ENCODE data around the gene OR51E2. TPM values are rescaled to one million over a fixed set of nuclear protein-coding genes. Genes with fewer than 3 reads are reported as not detected.

The OR51E2 gene
- total RNA-seq, 4 donors from 2014 or later: 0.24 TPM; not detected in 3

GRCh38 chr11:4636136-4636535 is 61.5 kb downstream of the OR51E2 start:
- DNase-seq (no peak), ATAC-seq (no peak)
- Histone ChIP-seq H3K4me3 (no peak overlapping the region), H3K36me3 (no peaks in the 10 kb centered on the region), H3K27me3 (no peaks in the 10 kb centered on the region), H3K27ac (no peak overlapping the region), H3K4me1 (no peaks in the 10 kb centered on the region), H3K9me3 (no peaks in the 10 kb centered on the region)
- in situ Hi-C loops (cut with MboI; ENCODE audit: low sequenced_read_pairs in 4 of 4) (loop anchor here in 3 of 4 donors (10.0 to 25.0 kb wide), 4 partner anchors 189 to 1176 kb away; partner anchors contain the start of genes OR51F2 (in 2 of the 3), OR51L1 (in 1 of the 3) and OR52N2 (in 1 of the 3)), intact Hi-C loops (cut with DNase I; ENCODE audit: low total_unique reads) (loop anchor here (2.0 to 5.0 kb wide), 2 partner anchors 366 to 1717 kb away; no protein-coding TSS in a partner anchor)
- no peak for TF ChIP-seq CTCF (IDR thresholded peaks at IDR 0.05 in 4 of 5, conservative IDR thresholded peaks at IDR 0.05 in 1 of 5)
- TF ChIP-seq POLR2A (IDR thresholded peaks at IDR 0.05): no peak

Other genes with a start within 250 kb of the OR51E2 start
- gene OR52K2, start 248.6 kb downstream of the OR51E2 start, total RNA-seq: not detected
- gene OR52K1, start 215.2 kb downstream of the OR51E2 start, total RNA-seq: not detected
- gene OR52M1, start 152.7 kb downstream of the OR51E2 start, total RNA-seq: not detected
- not detected for gene OR52I2, start 116.1 kb downstream of the OR51E2 start, total RNA-seq
- gene OR52I1, start 103.8 kb downstream of the OR51E2 start, total RNA-seq: not detected
- 1 to 10 TPM; 5.8 to 6.3 (median 6.0) TPM for gene TRIM68, start 89.6 kb downstream of the OR51E2 start, total RNA-seq
- not detected for gene OR51D1, start 60.4 kb downstream of the OR51E2 start, total RNA-seq
- gene OR51E1, start 53.9 kb downstream of the OR51E2 start, total RNA-seq: 1 to 10 TPM in 1 of 4 donors, under 1 TPM in 3; 0.12 to 1.2 (median 0.25) TPM
- not detected for gene MMP26, start 6.9 kb upstream of the OR51E2 start, total RNA-seq
- not detected for gene OR51F1, start 72.1 kb upstream of the OR51E2 start, total RNA-seq
- not detected for gene OR52R1, start 106.5 kb upstream of the OR51E2 start, total RNA-seq
- gene OR51F2, start 123.5 kb upstream of the OR51E2 start, total RNA-seq: not detected
- gene OR51S1, start 151.4 kb upstream of the OR51E2 start, total RNA-seq: not detected
- not detected for gene OR51T1, start 184.0 kb upstream of the OR51E2 start, total RNA-seq
- not detected for gene OR51A7, start 205.9 kb upstream of the OR51E2 start, total RNA-seq
- not detected for gene OR51G2, start 221.5 kb upstream of the OR51E2 start, total RNA-seq
- gene OR51G1, start 226.5 kb upstream of the OR51E2 start, total RNA-seq: not detected
- gene OR51A4, start 249.8 kb upstream of the OR51E2 start, total RNA-seq: not detected

All from gastrocnemius medialis (tissue), 4 donors.